Upper lobe of right lung (tissue), 1 donor: ENCODE results near the gene GJA1. TPM values are rescaled to one million over a fixed set of nuclear protein-coding genes. Genes with fewer than 3 reads are reported as not detected.

Source experiments
- ATAC-seq: fragments of 200-7000 bp; cut with Tn5 transposase; one replicate; pipeline ENCODE4 v1.9.1; 2020; ENCODE audit warnings: mild to moderate bottlenecking, moderate library complexity
- DNase-seq: peaks from one replicate; pipeline ENCODE4 v3.0.0-alpha.2; 2020
- H3K27ac ChIP-seq: fragments of 200-600 bp; one replicate; pipeline ENCODE4 v1.8.0; 2022
- H3K27me3 ChIP-seq: fragments of 200-600 bp; one replicate; pipeline ENCODE4 v1.8.0; 2022; ENCODE audit warnings: mild to moderate bottlenecking
- H3K36me3 ChIP-seq: fragments of 200-600 bp; one replicate; pipeline ENCODE4 v1.8.0; 2022
- H3K4me1 ChIP-seq: fragments of 200-600 bp; one replicate; pipeline ENCODE4 v1.8.0; 2022
- H3K4me3 ChIP-seq: fragments of 200-600 bp; one replicate; pipeline ENCODE4 v1.8.0; 2022; ENCODE audit warnings: mild to moderate bottlenecking
- H3K9me3 ChIP-seq: fragments of 200-600 bp; one replicate; pipeline ENCODE4 v1.8.0; 2022
- intact Hi-C: fragments of 100-400 bp; cut with DNase I; formaldehyde crosslinking; loops from one replicate; pipeline ENCODE4 v1.11.0; 2022
- total RNA-seq: library from RNA; stranded (reverse); fragmentation: NEBNext Ultra II Directional; extraction: Animal tissue kit (Norgen Biotek cat#: 25700); gene quantifications from one replicate; pipeline ENCODE4 v1.2.1, GENCODE V29; 2021
- TF ChIP-seq, protein P1 (sequence below): fragments of 200-600 bp; IDR thresholded peaks from one replicate; pipeline ENCODE4 v1.8.0; 2022; ENCODE audit warnings: antibody characterized with exemption
- donor health status: DM: no; HTN: yes; CAD: no; lungs with severe emphysema.

The GJA1 gene
- total RNA-seq, 1 donor from 2014 or later: 127 TPM

DNA sequence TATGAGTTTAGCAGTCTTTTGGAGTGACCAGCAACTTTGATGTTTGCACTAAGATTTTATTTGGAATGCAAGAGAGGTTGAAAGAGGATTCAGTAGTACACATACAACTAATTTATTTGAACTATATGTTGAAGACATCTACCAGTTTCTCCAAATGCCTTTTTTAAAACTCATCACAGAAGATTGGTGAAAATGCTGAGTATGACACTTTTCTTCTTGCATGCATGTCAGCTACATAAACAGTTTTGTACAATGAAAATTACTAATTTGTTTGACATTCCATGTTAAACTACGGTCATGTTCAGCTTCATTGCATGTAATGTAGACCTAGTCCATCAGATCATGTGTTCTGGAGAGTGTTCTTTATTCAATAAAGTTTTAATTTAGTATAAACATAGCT is 13.9 kb downstream of the GJA1 start:
- H3K4me3 ChIP-seq: no peak overlapping the region
- intact Hi-C loops: no loop called here
- TF ChIP-seq, protein P1, sequence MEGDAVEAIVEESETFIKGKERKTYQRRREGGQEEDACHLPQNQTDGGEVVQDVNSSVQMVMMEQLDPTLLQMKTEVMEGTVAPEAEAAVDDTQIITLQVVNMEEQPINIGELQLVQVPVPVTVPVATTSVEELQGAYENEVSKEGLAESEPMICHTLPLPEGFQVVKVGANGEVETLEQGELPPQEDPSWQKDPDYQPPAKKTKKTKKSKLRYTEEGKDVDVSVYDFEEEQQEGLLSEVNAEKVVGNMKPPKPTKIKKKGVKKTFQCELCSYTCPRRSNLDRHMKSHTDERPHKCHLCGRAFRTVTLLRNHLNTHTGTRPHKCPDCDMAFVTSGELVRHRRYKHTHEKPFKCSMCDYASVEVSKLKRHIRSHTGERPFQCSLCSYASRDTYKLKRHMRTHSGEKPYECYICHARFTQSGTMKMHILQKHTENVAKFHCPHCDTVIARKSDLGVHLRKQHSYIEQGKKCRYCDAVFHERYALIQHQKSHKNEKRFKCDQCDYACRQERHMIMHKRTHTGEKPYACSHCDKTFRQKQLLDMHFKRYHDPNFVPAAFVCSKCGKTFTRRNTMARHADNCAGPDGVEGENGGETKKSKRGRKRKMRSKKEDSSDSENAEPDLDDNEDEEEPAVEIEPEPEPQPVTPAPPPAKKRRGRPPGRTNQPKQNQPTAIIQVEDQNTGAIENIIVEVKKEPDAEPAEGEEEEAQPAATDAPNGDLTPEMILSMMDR: no peak
- H3K36me3 ChIP-seq: peaks cover 8% of the 10 kb centered on the region
- H3K4me1 ChIP-seq: no peaks in the 10 kb centered on the region
- H3K27ac ChIP-seq: no peak overlapping the region
- no peaks in the 10 kb centered on the region for H3K9me3 ChIP-seq
- no peaks in the 10 kb centered on the region for H3K27me3 ChIP-seq
- ATAC-seq (no peak), DNase-seq (no peak)

DNA sequence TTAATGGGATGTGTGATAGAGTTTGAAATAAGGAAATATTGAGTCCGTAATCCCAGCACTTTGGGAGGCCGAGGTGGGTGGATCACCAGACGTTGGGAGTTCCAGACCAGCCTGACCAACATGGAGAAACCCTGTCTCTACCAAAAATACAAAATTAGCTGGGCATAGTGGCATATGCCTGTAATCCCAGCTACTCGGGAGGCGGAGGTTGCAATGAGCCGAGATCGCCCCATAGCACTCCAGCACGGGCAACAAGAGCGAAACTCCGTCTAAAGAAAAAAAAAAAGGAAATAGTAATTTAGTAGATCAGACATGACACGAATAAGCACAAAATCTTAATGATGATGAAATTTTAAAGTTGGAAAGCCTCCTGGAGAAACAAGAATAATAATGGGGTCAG is 14.8 kb downstream of the GJA1 start:
- TF ChIP-seq, protein P1: no peak
- no peak for ATAC-seq

DNA sequence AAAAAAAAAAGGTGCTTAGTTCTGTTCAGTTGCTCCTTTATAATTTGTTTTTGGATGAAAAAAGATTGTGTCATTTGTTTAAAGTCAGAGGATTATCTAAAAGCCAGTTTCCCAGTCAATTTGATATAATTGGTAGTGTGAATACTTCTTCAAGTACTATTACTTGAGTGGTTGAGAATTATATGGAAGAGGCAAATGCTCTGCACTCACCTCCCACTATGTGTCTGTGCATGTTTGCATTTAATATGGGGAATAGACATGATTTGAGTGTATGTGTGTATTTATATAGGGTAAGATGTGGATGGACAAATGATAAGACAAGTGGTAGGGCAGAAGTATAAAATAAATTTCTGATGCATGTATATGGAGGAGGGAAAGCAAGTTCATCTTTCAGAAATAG is 15.8 kb downstream of the GJA1 start:
- TF ChIP-seq, protein P1: no peak
- Histone ChIP-seq H3K4me3 (no peak overlapping the region), H3K27me3 (no peaks in the 10 kb centered on the region), H3K9me3 (no peaks in the 10 kb centered on the region), H3K4me1 (no peaks in the 10 kb centered on the region), H3K36me3 (peaks cover 8% of the 10 kb centered on the region), H3K27ac (no peak overlapping the region)
- intact Hi-C loops: no loop called here
- ATAC-seq: no peak
- no peak for DNase-seq

More for the DNA sequence above, 14.8 kb downstream of the GJA1 start:
- H3K4me3 ChIP-seq: no peak overlapping the region
- DNase-seq: no peak
- H3K27ac ChIP-seq: no peak overlapping the region
- H3K4me1 ChIP-seq: no peaks in the 10 kb centered on the region
- no peaks in the 10 kb centered on the region for H3K9me3 ChIP-seq
- peaks cover 8% of the 10 kb centered on the region for H3K36me3 ChIP-seq
- intact Hi-C loops: no loop called here
- H3K27me3 ChIP-seq: no peaks in the 10 kb centered on the region

DNA sequence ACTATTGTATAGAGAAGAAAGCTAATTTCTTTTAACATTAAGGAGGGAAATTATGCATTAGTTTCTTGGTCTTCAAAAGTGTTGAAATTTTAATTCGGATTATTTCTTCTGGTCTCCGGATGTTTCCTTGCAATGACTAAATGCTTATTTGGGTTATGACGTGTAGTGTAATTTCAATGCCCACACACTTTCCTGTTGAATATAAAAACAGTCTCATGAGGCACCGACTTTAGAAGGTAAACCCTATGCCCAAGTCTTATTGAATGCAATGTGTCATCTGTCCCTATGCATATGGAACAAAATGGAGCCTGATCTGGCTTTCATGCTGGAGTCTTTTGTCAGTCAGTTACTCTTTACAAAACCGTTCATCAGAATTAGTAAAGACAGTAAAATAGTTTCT is 17.7 kb downstream of the GJA1 start:
- DNase-seq (no peak), ATAC-seq (no peak)
- H3K4me1 ChIP-seq: no peaks in the 10 kb centered on the region
- no peak overlapping the region for H3K4me3 ChIP-seq
- H3K36me3 ChIP-seq: no peaks in the 10 kb centered on the region
- H3K27ac ChIP-seq: no peak overlapping the region
- no peaks in the 10 kb centered on the region for H3K9me3 ChIP-seq
- TF ChIP-seq, protein P1: no peak
- intact Hi-C loops: no loop called here
- H3K27me3 ChIP-seq: no peaks in the 10 kb centered on the region

DNA sequence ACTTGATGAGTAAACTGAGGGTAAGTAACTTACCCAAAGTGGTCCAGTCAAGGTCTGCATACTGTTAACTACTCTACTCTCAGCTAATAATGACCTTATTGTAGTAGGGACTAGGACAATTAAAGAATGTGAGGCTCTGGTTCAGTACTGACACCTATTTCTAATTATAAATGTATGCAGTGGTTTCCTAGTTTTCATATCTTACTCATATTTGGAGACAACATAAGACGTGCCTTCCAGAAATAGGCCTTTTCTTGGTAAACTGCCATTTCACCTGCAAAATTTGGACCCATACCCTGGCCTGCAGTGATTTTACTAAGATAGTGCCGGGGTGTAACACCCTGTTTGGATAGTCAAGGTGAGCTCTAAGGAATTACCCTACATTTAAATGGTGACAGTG is 24.7 kb downstream of the GJA1 start:
- no peaks in the 10 kb centered on the region for H3K27me3 ChIP-seq
- intact Hi-C loops: no loop called here
- no peaks in the 10 kb centered on the region for H3K36me3 ChIP-seq
- no peak for DNase-seq
- H3K4me3 ChIP-seq: no peak overlapping the region
- TF ChIP-seq, protein P1: no peak
- no peaks in the 10 kb centered on the region for H3K4me1 ChIP-seq
- H3K27ac ChIP-seq: no peak overlapping the region
- ATAC-seq: no peak
- H3K9me3 ChIP-seq: no peaks in the 10 kb centered on the region

DNA sequence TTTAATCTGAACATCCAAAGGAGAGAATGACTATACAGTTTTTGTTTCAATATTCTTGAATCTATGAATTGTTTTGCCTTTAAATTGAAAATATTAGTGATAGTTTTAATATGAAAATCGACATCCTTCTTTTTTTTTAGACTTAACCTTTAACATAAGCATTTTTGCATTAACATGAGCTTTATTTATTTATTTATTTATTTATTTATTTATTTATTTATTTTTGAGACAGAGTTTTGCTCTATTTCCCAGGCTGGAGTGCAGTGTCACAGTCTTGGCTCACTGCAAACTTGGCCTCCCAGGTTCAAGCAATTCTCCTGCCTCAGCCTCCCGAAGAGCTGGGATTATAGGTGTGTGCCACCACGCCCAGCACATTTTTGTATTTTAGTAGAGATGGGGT is 27.6 kb downstream of the GJA1 start:
- TF ChIP-seq, protein P1: no peak
- no peak for DNase-seq
- ATAC-seq: no peak
- Histone ChIP-seq H3K9me3 (no peaks in the 10 kb centered on the region), H3K4me3 (no peak overlapping the region), H3K4me1 (no peaks in the 10 kb centered on the region), H3K36me3 (no peaks in the 10 kb centered on the region), H3K27me3 (no peaks in the 10 kb centered on the region), H3K27ac (no peak overlapping the region)
- intact Hi-C loops: no loop called here
